B cell (primary cell): Measurements from ENCODE around the gene CARS2. TPM values are rescaled to one million over a fixed set of nuclear protein-coding genes. Genes with fewer than 3 reads are reported as not detected.
A peak's percentile ranks its signal among the peaks of the same experiment; 100 is the strongest.

Experiments
- ATAC-seq: fragments of 200-7000 bp; cut with Tn5 transposase; one replicate; pipeline ENCODE4 v1.10.0; 2021; ENCODE audit warnings: low read depth, mild to moderate bottlenecking, moderate number of reproducible peaks, moderate library complexity
- CTCF ChIA-PET: fragments of 350-600 bp; sonication (Branson Sonifier 250); formaldehyde crosslinking; loops from one replicate; lab custom pipeline; 2021; ENCODE audit warnings: antibody characterized with exemption, inconsistent platforms; lab: Charles Lee
- POLR2A ChIA-PET: fragments of 350-600 bp; sonication (Branson Sonifier 250); formaldehyde crosslinking; loops from one replicate; lab custom pipeline; 2021; ENCODE audit warnings: antibody characterized with exemption; lab: Charles Lee
- DNase-seq: peaks from one replicate; pipeline ENCODE4 v3.0.0; 2013
- H2AFZ ChIP-seq: 2 replicates; pipeline ENCODE4 v1.6.1; 2012; ENCODE audit warnings: mild to moderate bottlenecking, low read depth, low read length; ENCODE audit not compliant: insufficient read depth, poor library complexity, severe bottlenecking
- H3K27ac ChIP-seq, 2 donors: 1 replicate in 1 of 2; 2 replicates in 1 of 2; pipeline ENCODE4 v1.5.1; 2012 to 2013; ENCODE audit warnings: low read length in 2 of 2, mild to moderate bottlenecking in 2 of 2, moderate library complexity in 1 of 2
- H3K27me3 ChIP-seq, 4 experiments: fragments of 200-600 bp in 1 of 4; sonication (generic) in 1 of 4; replicated peaks in 1 of 4; 1 replicate in 2 of 4; 2 replicates in 2 of 4; pipeline versions ENCODE4 v1.6.1 to v1.7.0; 2013 to 2016; ENCODE audit warnings: low read length in 3 of 4, mild to moderate bottlenecking in 2 of 4, mixed read lengths in 1 of 4, moderate library complexity in 1 of 4; ENCODE audit not compliant: insufficient read depth in 4 of 4, control insufficient read depth in 3 of 4; ENCODE audit errors: control extremely low read depth in 1 of 4
- H3K36me3 ChIP-seq, 2 experiments: replicated peaks in 1 of 2; 1 replicate in 1 of 2; 2 replicates in 1 of 2; pipeline versions ENCODE4 v1.6.1 to v1.7.1; 2013; ENCODE audit warnings: low read length in 1 of 2; ENCODE audit not compliant: insufficient read depth in 2 of 2, control insufficient read depth in 1 of 2; ENCODE audit errors: control extremely low read depth in 1 of 2, extremely low read depth in 1 of 2
- H3K4me1 ChIP-seq, 2 donors: fragments of 200-600 bp in 1 of 2; sonication (generic) in 1 of 2; 1 replicate in 1 of 2; 2 replicates in 1 of 2; pipeline versions ENCODE4 v1.5.1 to v1.6.1; 2013 to 2017; ENCODE audit warnings: low read length in 2 of 2; ENCODE audit not compliant: control insufficient read depth in 2 of 2, insufficient read depth in 2 of 2
- H3K4me2 ChIP-seq: replicated peaks from 2 replicates; pipeline ENCODE3; 2012; ENCODE audit warnings: mild to moderate bottlenecking, low read depth, low read length; ENCODE audit not compliant: poor library complexity, severe bottlenecking
- H3K4me3 ChIP-seq, 5 experiments: fragments of 200-600 bp in 1 of 5; sonication (generic) in 1 of 5; 1 replicate in 3 of 5; 2 replicates in 2 of 5; pipeline versions ENCODE4 v1.5.1 to v1.7.0; 2011 to 2016; ENCODE audit warnings: low read length in 4 of 5, mild to moderate bottlenecking in 4 of 5, low read depth in 2 of 5, control low read depth in 1 of 5, moderate library complexity in 1 of 5; ENCODE audit not compliant: insufficient read depth in 1 of 5; ENCODE audit errors: control extremely low read depth in 1 of 5, extremely low read depth in 1 of 5
- H3K79me2 ChIP-seq: fragments of 200-600 bp; sonication (generic); one replicate; pipeline ENCODE4 v1.6.0; 2016; ENCODE audit warnings: low read length; ENCODE audit not compliant: control insufficient read depth, insufficient read depth
- H3K9ac ChIP-seq: fragments of 200-600 bp; sonication (generic); 2 replicates; pipeline ENCODE4 v1.6.1; 2017; ENCODE audit warnings: mild to moderate bottlenecking, low read length, moderate library complexity
- H3K9me3 ChIP-seq, 3 donors: one replicate each; pipeline versions ENCODE4 v1.6.1 to v1.7.1; 2013; ENCODE audit warnings: low read length in 2 of 3; ENCODE audit not compliant: control insufficient read depth in 2 of 3, insufficient read depth in 1 of 3; ENCODE audit errors: control extremely low read depth in 1 of 3
- H4K20me1 ChIP-seq: 2 replicates; pipeline ENCODE4 v1.6.0; 2012; ENCODE audit warnings: mild to moderate bottlenecking, low read length; ENCODE audit not compliant: insufficient read depth, control insufficient read depth, poor library complexity, severe bottlenecking
- H3K27ac Mint-ChIP-seq: one replicate; pipeline ENCODE4 v1.8.0; 2021; ENCODE audit warnings: mixed read lengths
- H3K27me3 Mint-ChIP-seq: one replicate; pipeline ENCODE4 v1.8.0; 2021; ENCODE audit warnings: mixed read lengths
- H3K4me1 Mint-ChIP-seq: one replicate; pipeline ENCODE4 v1.8.0; 2021; ENCODE audit warnings: mixed read lengths
- H3K4me3 Mint-ChIP-seq: one replicate; pipeline ENCODE4 v1.8.0; 2021; ENCODE audit warnings: mixed read lengths
- H3K9me3 Mint-ChIP-seq: one replicate; pipeline ENCODE4 v1.8.0; 2022; ENCODE audit warnings: mixed read lengths; ENCODE audit not compliant: insufficient read depth
- EZH2 ChIP-seq: IDR thresholded peaks from 2 replicates; pipeline ENCODE4 v1.6.1; 2012; ENCODE audit warnings: borderline replicate concordance, low read depth, mild to moderate bottlenecking, moderate library complexity, low read length; ENCODE audit not compliant: insufficient read depth, poor library complexity, severe bottlenecking
- WGBS: methylation state at CpG from one replicate; pipeline ENCODE4 v1.1.5; 2013; ENCODE audit warnings: missing lambda C conversion rate; ENCODE audit not compliant: insufficient coverage; 5-methylcytosine and 5-hydroxymethylcytosine counted together
- intact Hi-C: fragments of 100-400 bp; cut with micrococcal nuclease; formaldehyde crosslinking; loops from one replicate; pipeline ENCODE4 v1.10.0; 2022
- polyA plus RNA-seq: library from polyadenylated mRNA; depleted of rRNA; stranded (reverse); fragments of >200 nt; gene quantifications from 2 replicates; pipeline ENCODE4 v1.2.3, GENCODE V29; 2012
- total RNA-seq, 2 donors: library from RNA; stranded (reverse); fragments of 120-200 nt in 1 of 2; gene quantifications; 1 replicate in 1 of 2; 2 replicates in 1 of 2; pipeline versions ENCODE4 v1.2.3 to v1.2.4, GENCODE V29; 2013 to 2022
- TF ChIP-seq, protein P1 (sequence below): fragments of 200-600 bp; IDR thresholded peaks from one replicate; pipeline ENCODE4 v1.8.0; 2022; ENCODE audit warnings: antibody characterized with exemption, mild to moderate bottlenecking

Gene CARS2
- total and polyA plus RNA-seq, 2 donors (not counting 1 experiment from before 2014, with no cell fraction given) = 154 to 188 TPM

DNA sequence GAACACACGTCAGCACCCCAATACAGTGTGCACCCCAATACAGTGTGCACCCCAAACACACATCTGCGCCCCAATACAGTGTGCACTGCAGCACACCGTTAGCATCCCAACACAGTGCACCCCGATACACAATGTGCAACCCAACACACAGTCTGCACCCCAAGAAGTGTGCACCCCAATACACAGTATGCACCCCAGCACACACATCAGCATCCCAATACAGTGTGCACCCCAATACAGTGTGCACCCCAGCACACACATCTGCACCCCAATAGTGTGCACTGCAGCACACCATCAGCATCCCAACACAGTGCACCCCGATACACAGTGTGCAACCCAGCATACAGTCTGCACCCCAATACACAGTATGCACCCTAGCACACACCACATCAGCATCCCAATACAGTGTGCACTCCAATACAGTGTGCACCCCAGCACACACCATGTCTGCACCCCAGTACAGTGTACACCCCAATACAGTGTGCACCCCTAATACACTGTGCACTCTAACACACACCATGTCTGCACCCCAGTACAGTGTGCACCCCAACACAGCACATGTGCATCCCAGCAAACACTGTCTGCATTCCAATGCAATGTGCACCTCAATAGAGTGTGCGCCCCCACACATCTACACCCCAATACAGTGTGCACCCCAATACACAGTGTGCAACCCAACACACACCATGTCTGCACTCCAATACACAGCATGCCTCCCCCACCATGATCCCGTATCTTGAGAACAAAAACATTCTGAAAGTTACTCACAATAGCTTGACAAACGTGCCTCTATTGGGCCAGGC is 855 bp upstream of the CARS2 start:
- Histone ChIP-seq H3K36me3 (peaks cover 0 to 23% of the 10 kb centered on the region in 2 experiments), H3K9me3 (no peaks in the 10 kb centered on the region), H3K9ac (peak overlapping the region; percentile 76), H3K79me2 (peaks cover 51% of the 10 kb centered on the region), H2AFZ (peak overlapping the region; percentile 75), H3K4me1 (peaks cover 29 to 39% of the 10 kb centered on the region in 2 donors), H3K27me3 (no peaks in the 10 kb centered on the region), H3K4me3 (peak overlapping the region; percentile 19 to 72 (median 63)), H3K4me2 (peak overlapping the region; percentile 87), H3K27ac (peak overlapping the region; percentile 45 to 53), H4K20me1 (peaks cover 29% of the 10 kb centered on the region)
- ATAC-seq (no peak), DNase-seq (no peak)
- 64% methylated on average over 7 of the region's 8 CpGs for WGBS
- ChIA-PET CTCF (interaction anchor here (1.0 to 2.8 kb wide), 4 partner anchors 9 to 62 kb away, joined by 6 to 16 read pairs (median 8); no protein-coding TSS in a partner anchor), POLR2A (interaction anchor here (0.7 to 2.8 kb wide), 4 partner anchors 8 to 242 kb away, joined by 3 to 24 read pairs (median 8); no protein-coding TSS in a partner anchor)
- peak overlapping the region; percentile 96 for H3K4me3 Mint-ChIP-seq
- TF ChIP-seq EZH2 = no peak
- TF ChIP-seq, protein P1, sequence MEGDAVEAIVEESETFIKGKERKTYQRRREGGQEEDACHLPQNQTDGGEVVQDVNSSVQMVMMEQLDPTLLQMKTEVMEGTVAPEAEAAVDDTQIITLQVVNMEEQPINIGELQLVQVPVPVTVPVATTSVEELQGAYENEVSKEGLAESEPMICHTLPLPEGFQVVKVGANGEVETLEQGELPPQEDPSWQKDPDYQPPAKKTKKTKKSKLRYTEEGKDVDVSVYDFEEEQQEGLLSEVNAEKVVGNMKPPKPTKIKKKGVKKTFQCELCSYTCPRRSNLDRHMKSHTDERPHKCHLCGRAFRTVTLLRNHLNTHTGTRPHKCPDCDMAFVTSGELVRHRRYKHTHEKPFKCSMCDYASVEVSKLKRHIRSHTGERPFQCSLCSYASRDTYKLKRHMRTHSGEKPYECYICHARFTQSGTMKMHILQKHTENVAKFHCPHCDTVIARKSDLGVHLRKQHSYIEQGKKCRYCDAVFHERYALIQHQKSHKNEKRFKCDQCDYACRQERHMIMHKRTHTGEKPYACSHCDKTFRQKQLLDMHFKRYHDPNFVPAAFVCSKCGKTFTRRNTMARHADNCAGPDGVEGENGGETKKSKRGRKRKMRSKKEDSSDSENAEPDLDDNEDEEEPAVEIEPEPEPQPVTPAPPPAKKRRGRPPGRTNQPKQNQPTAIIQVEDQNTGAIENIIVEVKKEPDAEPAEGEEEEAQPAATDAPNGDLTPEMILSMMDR = no peak
- H3K4me1 Mint-ChIP-seq = peaks cover 45% of the 10 kb centered on the region
- peak overlapping the region; percentile 81 for H3K27ac Mint-ChIP-seq
- intact Hi-C loops = loop anchor here (1.0 kb wide), 2 partner anchors 9 to 30 kb away; no protein-coding TSS in a partner anchor
- no peaks in the 10 kb centered on the region for H3K9me3 Mint-ChIP-seq
- H3K27me3 Mint-ChIP-seq = no peaks in the 10 kb centered on the region
